SU-DHL-6 (cell line): ENCODE measurements around the gene MRPS26.

ENCODE experiments used
- H2AFZ ChIP-seq: fragments of 200-600 bp; sonication (generic); 2 replicates; pipeline ENCODE4 v1.6.1; 2014; ENCODE audit warnings: low read depth, mild to moderate bottlenecking, moderate library complexity, mixed read lengths, antibody characterized with exemption, low read length; ENCODE audit not compliant: severe bottlenecking
- H3F3A ChIP-seq: fragments of 200-600 bp; shearing (Covaris generic); 2 replicates; pipeline ENCODE4 v1.6.0; 2016; ENCODE audit warnings: antibody characterized with exemption, mild to moderate bottlenecking; ENCODE audit not compliant: insufficient read depth
- H3K27ac ChIP-seq: fragments of 200-600 bp; sonication (generic); 2 replicates; pipeline ENCODE4 v1.5.1; 2016; ENCODE audit warnings: low read depth, mild to moderate bottlenecking, low read length, moderate library complexity, mixed read lengths
- H3K27me3 ChIP-seq: fragments of 200-600 bp; sonication (generic), shearing (Covaris generic); 2 replicates; pipeline ENCODE4 v1.6.0; 2014; ENCODE audit warnings: mild to moderate bottlenecking, low read length
- H3K36me3 ChIP-seq: fragments of 200-600 bp; sonication (generic); 2 replicates; pipeline ENCODE4 v1.6.1; 2014; ENCODE audit warnings: mild to moderate bottlenecking, low read length, mixed read lengths
- H3K4me2 ChIP-seq: fragments of 300-600, 200-600 bp; shearing (Covaris generic), sonication (generic); 2 replicates; pipeline ENCODE4 v1.6.0; 2014; ENCODE audit warnings: low read length, low read depth, mild to moderate bottlenecking; ENCODE audit not compliant: poor library complexity, severe bottlenecking
- H3K4me3 ChIP-seq: fragments of 200-600 bp; sonication (generic); 2 replicates; pipeline ENCODE4 v1.5.1; 2014; ENCODE audit warnings: antibody characterized with exemption, low read length, mild to moderate bottlenecking, mixed read lengths; ENCODE audit not compliant: insufficient read depth, poor library complexity, severe bottlenecking
- H3K79me2 ChIP-seq: fragments of 200-600 bp; sonication (generic); 2 replicates; pipeline ENCODE4 v1.6.1; 2014; ENCODE audit warnings: mild to moderate bottlenecking, low read length, moderate library complexity; ENCODE audit not compliant: insufficient read depth
- H3K9ac ChIP-seq: fragments of 200-600 bp; sonication (generic); 2 replicates; pipeline ENCODE4 v1.7.0; 2014; ENCODE audit warnings: mild to moderate bottlenecking, low read length
- H3K9me2 ChIP-seq: fragments of 200-600 bp; sonication (generic); replicated peaks from 2 replicates; pipeline ENCODE4 v1.6.1; 2014; ENCODE audit warnings: low read length; ENCODE audit not compliant: insufficient read depth
- H3K9me3 ChIP-seq: fragments of 200-600 bp; sonication (generic); 2 replicates; pipeline ENCODE4 v1.6.1; 2014; ENCODE audit warnings: low read length, mixed read lengths; ENCODE audit not compliant: insufficient read depth
- H4K20me1 ChIP-seq: fragments of 200-600 bp; sonication (generic); 2 replicates; pipeline ENCODE4 v1.6.1; 2014; ENCODE audit warnings: low read depth, mild to moderate bottlenecking, antibody characterized with exemption, low read length, moderate library complexity, mixed read lengths
- EZH2phosphoT487 ChIP-seq: fragments of 200-600 bp; sonication (generic), shearing (Covaris generic); conservative IDR thresholded peaks from 2 replicates; pipeline ENCODE4 v1.6.1; 2018; ENCODE audit warnings: mild to moderate bottlenecking, antibody characterized with exemption, low read length, moderate library complexity, mixed read lengths
- TF ChIP-seq, protein P1 (sequence below): fragments of 200-600 bp; sonication (generic); IDR thresholded peaks from one replicate; pipeline ENCODE4 v1.5.1; 2017; ENCODE audit warnings: antibody characterized with exemption, mild to moderate bottlenecking, low read length, moderate library complexity; ENCODE audit not compliant: insufficient read depth, poor library complexity, severe bottlenecking

The MRPS26 gene

DNA sequence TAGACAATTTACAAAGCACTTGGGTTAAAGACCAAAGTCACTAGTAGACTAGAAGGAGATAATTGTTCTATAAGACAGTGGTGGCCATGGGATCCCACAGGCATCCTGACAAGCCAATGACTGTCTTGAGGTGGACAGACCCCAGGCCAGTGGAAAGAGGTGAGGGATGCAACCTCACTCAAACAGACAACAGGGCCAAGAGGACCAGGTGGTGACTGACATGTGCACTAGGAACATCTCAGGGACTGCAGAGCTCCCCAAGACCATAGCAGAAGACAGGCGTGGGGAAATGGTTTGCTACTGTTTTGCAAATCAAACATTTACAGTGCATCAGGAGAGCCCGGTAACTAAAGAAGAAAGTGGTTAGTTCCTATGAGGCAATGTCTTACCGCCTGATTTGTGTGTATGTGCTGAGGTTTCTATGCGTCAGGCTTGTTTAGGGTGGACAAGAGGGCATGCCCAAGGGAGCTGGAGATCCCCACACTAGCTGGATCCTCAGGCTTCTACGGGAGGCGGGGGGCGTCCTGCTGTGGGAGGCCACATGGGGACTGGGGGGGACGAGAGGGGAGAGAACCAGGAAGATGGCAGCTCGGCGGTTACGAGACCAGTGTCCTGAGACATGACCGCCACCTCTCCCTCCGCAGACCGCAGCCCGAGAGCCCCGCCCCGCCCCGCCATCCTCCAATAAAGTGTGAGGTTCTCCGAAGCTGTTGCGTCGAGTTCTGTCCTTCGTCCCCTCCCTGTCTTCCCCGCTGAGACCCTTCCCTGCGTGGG, 623 bp upstream of the MRPS26 start:
- Histone ChIP-seq H3K36me3 (no peaks in the 10 kb centered on the region; the same call in 1 of the 2 replicates), H3K4me2 (peak overlapping the region; percentile 77), H3K27me3 (no peaks in the 10 kb centered on the region), H2AFZ (peak overlapping the region; percentile 76), H3K9me3 (no peaks in the 10 kb centered on the region), H4K20me1 (no peaks in the 10 kb centered on the region), H3K9ac (peak overlapping the region; percentile 89), H3K79me2 (peaks cover 9% of the 10 kb centered on the region), H3K4me3 (peak overlapping the region; percentile 69), H3K27ac (peak overlapping the region; percentile 60), H3F3A (no peaks in the 10 kb centered on the region), H3K9me2 (no peaks in the 10 kb centered on the region)
- TF ChIP-seq, protein P1, sequence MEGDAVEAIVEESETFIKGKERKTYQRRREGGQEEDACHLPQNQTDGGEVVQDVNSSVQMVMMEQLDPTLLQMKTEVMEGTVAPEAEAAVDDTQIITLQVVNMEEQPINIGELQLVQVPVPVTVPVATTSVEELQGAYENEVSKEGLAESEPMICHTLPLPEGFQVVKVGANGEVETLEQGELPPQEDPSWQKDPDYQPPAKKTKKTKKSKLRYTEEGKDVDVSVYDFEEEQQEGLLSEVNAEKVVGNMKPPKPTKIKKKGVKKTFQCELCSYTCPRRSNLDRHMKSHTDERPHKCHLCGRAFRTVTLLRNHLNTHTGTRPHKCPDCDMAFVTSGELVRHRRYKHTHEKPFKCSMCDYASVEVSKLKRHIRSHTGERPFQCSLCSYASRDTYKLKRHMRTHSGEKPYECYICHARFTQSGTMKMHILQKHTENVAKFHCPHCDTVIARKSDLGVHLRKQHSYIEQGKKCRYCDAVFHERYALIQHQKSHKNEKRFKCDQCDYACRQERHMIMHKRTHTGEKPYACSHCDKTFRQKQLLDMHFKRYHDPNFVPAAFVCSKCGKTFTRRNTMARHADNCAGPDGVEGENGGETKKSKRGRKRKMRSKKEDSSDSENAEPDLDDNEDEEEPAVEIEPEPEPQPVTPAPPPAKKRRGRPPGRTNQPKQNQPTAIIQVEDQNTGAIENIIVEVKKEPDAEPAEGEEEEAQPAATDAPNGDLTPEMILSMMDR: no peak
- TF ChIP-seq EZH2phosphoT487: no peak

DNA sequence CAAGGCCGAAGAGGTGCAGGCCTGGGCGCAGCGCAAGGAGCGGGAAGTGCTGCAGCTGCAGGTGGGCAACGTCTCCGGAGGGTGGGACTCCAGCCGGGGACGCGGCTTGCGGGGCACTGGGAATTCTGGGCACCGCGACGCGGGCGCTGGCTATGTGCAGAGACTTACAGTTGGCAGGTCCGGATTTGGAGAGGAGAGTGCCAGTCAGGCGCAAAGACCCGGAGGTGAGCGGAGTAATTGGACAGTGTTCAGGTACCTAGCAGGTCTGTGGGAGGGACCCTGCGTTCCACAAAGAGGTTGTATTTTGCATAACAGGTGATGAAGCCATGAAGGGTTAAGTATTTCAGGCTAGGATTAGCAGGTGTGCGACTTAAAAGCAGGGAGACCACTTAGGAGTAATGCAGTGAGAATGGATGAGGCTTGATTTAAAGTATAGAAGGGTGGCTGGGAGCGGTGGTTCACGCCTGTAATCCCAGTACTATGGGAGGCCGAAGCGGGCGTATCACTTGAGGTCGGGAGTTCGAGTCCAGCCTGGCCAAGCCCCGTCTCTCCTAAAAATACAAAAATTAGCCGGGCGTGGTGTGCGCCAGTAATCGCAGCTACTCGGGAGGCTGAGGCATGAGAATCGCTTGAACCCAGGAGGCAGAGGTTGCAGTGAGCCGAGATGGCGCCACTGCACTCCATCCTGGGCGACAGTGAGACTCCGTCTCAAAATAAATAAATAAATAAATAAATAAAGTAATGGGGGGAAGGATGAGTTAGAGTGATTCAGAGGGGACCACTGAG, 1.0 kb downstream of the MRPS26 start:
- H3F3A ChIP-seq: 0 out of 2 replicates have a peak, but pooled peaks cover 6% of the 10 kb centered on the region
- peak overlapping the region; percentile 60; the same call in 1 of the 2 replicates for H3K27ac ChIP-seq
- H3K4me3 ChIP-seq: peak overlapping the region; percentile 69
- H3K79me2 ChIP-seq: peaks cover 9% of the 10 kb centered on the region
- H3K9me2 ChIP-seq: no peaks in the 10 kb centered on the region
- no peaks in the 10 kb centered on the region for H3K9me3 ChIP-seq
- no peaks in the 10 kb centered on the region; the same call in 1 of the 2 replicates for H3K36me3 ChIP-seq
- peak overlapping the region; percentile 77 for H3K4me2 ChIP-seq
- H3K27me3 ChIP-seq: no peaks in the 10 kb centered on the region
- TF ChIP-seq, protein P1: no peak
- TF ChIP-seq EZH2phosphoT487: no peak
- H3K9ac ChIP-seq: peak overlapping the region; percentile 89
- peak overlapping the region; percentile 76 for H2AFZ ChIP-seq
- no peaks in the 10 kb centered on the region for H4K20me1 ChIP-seq

DNA sequence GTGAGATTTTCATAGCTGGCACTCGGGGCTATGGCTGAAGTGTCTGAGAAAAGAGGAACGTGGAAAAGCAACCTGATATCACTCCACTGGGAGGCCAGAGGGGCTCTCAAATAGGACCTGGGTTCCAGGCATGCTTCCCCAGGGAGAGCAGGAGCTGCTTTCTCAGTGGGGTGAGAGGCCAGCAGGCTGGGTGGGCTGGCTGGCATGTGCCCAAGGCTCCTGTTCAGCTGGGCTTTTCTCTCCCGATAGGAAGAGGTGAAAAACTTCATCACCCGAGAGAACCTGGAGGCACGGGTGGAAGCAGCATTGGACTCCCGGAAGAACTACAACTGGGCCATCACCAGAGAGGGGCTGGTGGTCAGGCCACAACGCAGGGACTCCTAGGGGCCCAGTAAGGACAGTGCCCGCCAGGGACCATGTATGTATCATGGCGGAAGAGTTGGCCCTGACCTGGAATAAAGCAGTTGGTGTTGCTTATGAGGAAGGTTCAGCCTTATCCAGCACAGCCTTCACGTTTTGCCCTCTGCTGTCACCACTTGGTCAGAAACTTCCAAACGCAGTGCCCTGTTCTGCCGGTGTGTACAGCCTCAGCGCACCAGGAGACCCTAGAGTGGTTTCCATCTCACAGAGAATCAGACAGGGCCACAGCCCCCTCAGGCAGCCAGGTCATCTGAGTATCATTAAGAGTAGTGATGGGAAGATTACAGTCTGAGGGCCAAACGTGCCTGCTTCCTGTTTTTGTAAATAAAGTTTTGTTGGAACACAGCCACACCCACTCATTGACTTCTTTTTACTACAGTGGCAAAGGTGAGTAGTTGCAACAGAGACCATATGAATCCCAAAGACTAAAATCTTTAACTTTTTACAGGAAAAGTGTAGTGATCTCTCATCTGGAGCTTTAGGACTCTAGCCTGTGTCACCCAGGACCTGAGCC, 1.9 kb downstream of the MRPS26 start:
- TF ChIP-seq, protein P1: no peak
- no peak for TF ChIP-seq EZH2phosphoT487
- H4K20me1 ChIP-seq: no peaks in the 10 kb centered on the region
- no peak overlapping the region for H2AFZ ChIP-seq
- no peak overlapping the region for H3K9ac ChIP-seq
- H3K9me3 ChIP-seq: no peaks in the 10 kb centered on the region
- peaks cover 9% of the 10 kb centered on the region for H3K79me2 ChIP-seq
- H3K9me2 ChIP-seq: no peaks in the 10 kb centered on the region
- H3K27ac ChIP-seq: no peak overlapping the region
- H3K4me2 ChIP-seq: peak overlapping the region; percentile 77
- H3K36me3 ChIP-seq: no peaks in the 10 kb centered on the region; the same call in 1 of the 2 replicates
- H3K4me3 ChIP-seq: no peak overlapping the region
- H3F3A ChIP-seq: 0 out of 2 replicates have a peak, but pooled peaks cover 7% of the 10 kb centered on the region
- no peaks in the 10 kb centered on the region for H3K27me3 ChIP-seq
